Kidney (tissue), 14 donors: Measurements from ENCODE around the gene DHX30. TPM values are rescaled to one million over a fixed set of nuclear protein-coding genes. Genes with fewer than 3 reads are reported as not detected.
A peak's percentile ranks its signal among the peaks of the same experiment; 100 is the strongest.

Experiments used
- DNase-seq, 5 donors: peaks; one replicate each; pipeline ENCODE4 v3.0.0-alpha.2; 2013 to 2020
- FAIRE-seq: peaks from 2 replicates; lab custom pipeline; 2012; peaks lifted over from hg19 to GRCh38; lab: Jason Lieb, UNC
- H3K27ac ChIP-seq, 2 donors: one replicate each; pipeline ENCODE4 v1.7.0; 2013; ENCODE audit warnings: low read depth in 2 of 2, low read length in 2 of 2, inconsistent platforms in 1 of 2
- H3K27me3 ChIP-seq: one replicate; pipeline ENCODE4 v1.7.1; 2013; ENCODE audit warnings: low read length, inconsistent platforms; ENCODE audit not compliant: control insufficient read depth, insufficient read depth
- H3K36me3 ChIP-seq, 3 donors: one replicate each; pipeline versions ENCODE4 v1.7.0 to v1.7.1; 2013; ENCODE audit warnings: low read length in 3 of 3, control low read depth in 1 of 3, inconsistent platforms in 1 of 3; ENCODE audit not compliant: insufficient read depth in 3 of 3, control insufficient read depth in 2 of 3
- H3K4me1 ChIP-seq, 3 donors: one replicate each; pipeline versions ENCODE4 v1.7.0 to v1.7.1; 2013; ENCODE audit warnings: low read length in 3 of 3, inconsistent platforms in 1 of 3, low read depth in 1 of 3; ENCODE audit not compliant: control insufficient read depth in 2 of 3, insufficient read depth in 2 of 3
- H3K4me3 ChIP-seq, 3 donors: one replicate each; pipeline versions ENCODE4 v1.7.0 to v1.8.1; 2013; ENCODE audit warnings: low read length in 3 of 3, control low read depth in 1 of 3, inconsistent platforms in 1 of 3
- H3K9ac ChIP-seq, 3 donors: one replicate each; pipeline versions ENCODE4 v1.7.0 to v1.7.1; 2013; ENCODE audit warnings: low read length in 3 of 3, control low read depth in 1 of 3, inconsistent platforms in 1 of 3
- H3K9me3 ChIP-seq, 3 donors: one replicate each; pipeline versions ENCODE4 v1.7.0 to v1.7.1; 2013; ENCODE audit warnings: low read length in 3 of 3, control low read depth in 1 of 3, inconsistent platforms in 1 of 3; ENCODE audit not compliant: control insufficient read depth in 2 of 3, insufficient read depth in 1 of 3
- CTCF ChIP-seq: IDR thresholded peaks from 3 replicates; pipeline ENCODE4 v1.5.1; 2012; ENCODE audit warnings: mild to moderate bottlenecking, moderate library complexity, borderline replicate concordance; ENCODE audit not compliant: insufficient read depth; ENCODE audit errors: extremely low read depth
- intact Hi-C: fragments of 100-400 bp; cut with DNase I; formaldehyde crosslinking; loops from one replicate; pipeline ENCODE4 v1.11.1; 2022
- polyA plus RNA-seq: library from polyadenylated mRNA; stranded (reverse); fragments of 350-450 nt; fragmentation: Illumina TruSeq; extraction: RNeasy Lipid Tissue Mini Kit (QIAGEN cat#74804); gene quantifications from one replicate; pipeline ENCODE4 v1.2.3, GENCODE V29; 2014; ENCODE audit warnings: low read depth, low replicate concordance; ENCODE audit not compliant: insufficient read depth
- total RNA-seq: library from RNA; stranded (reverse); fragmentation: NEBNext Ultra II Directional; extraction: Animal tissue kit (Norgen Biotek cat#: 25700); gene quantifications from one replicate; pipeline ENCODE4 v1.2.1, GENCODE V29; 2021
- donor health status: control.
- donor health status: control.
- donor health status: control.
- donor health status: control.
- donor health status: control.
- donor health status: DM: yes; HTN: yes; CAD: no.
- donor health status: Normal renal cell carcinoma (clear cell type).

DHX30 gene
- total and polyA plus RNA-seq, 2 donors from 2014 or later: 37.8 to 59.7 TPM

- TF ChIP-seq CTCF: no peak
- H3K27ac ChIP-seq: no peak overlapping the region
- FAIRE-seq: no peak
- peaks cover 6 to 45% (median 31%) of the 10 kb centered on the region in 3 donors for H3K36me3 ChIP-seq
- H3K4me1 ChIP-seq: peaks cover 0 to 3% (median 0%) of the 10 kb centered on the region in 3 donors
- H3K9ac ChIP-seq: no peak overlapping the region
- no peak for DNase-seq
- no peak overlapping the region for H3K4me3 ChIP-seq
- intact Hi-C loops: no loop called here
- no peaks in the 10 kb centered on the region for H3K9me3 ChIP-seq
- no peaks in the 10 kb centered on the region for H3K27me3 ChIP-seq
Observed at GRCh38 chr3:47836986-47837385, 34.0 kb downstream of the DHX30 start.

- H3K27ac ChIP-seq: no peak overlapping the region
- no peaks in the 10 kb centered on the region for H3K9me3 ChIP-seq
- H3K4me1 ChIP-seq: peaks cover 0 to 3% (median 0%) of the 10 kb centered on the region in 3 donors
- peak in 1 of 5 donors; percentile 32 for DNase-seq
- H3K27me3 ChIP-seq: no peaks in the 10 kb centered on the region
- H3K4me3 ChIP-seq: no peak overlapping the region
- intact Hi-C loops: no loop called here
- FAIRE-seq: no peak
- H3K9ac ChIP-seq: no peak overlapping the region
- TF ChIP-seq CTCF: no peak
- H3K36me3 ChIP-seq: peaks cover 6 to 46% (median 38%) of the 10 kb centered on the region in 3 donors
Observed at GRCh38 chr3:47838503-47838902, 35.6 kb downstream of the DHX30 start.

GRCh38 chr3:47841786-47842349, 38.9 kb downstream of the DHX30 start:
- Histone ChIP-seq H3K27me3 (no peaks in the 10 kb centered on the region), H3K4me1 (peaks cover 0 to 3% (median 0%) of the 10 kb centered on the region in 3 donors), H3K9me3 (no peaks in the 10 kb centered on the region), H3K36me3 (peaks cover 10 to 63% (median 44%) of the 10 kb centered on the region in 3 donors), H3K27ac (no peak overlapping the region), H3K4me3 (no peak overlapping the region), H3K9ac (no peak overlapping the region)
- intact Hi-C loops: loop anchor here (10.0 kb wide), 1 partner anchor 313 kb away; no protein-coding TSS in a partner anchor
- DNase-seq (peak in 1 of 5 donors; percentile 13), FAIRE-seq (no peak)
- no peak for TF ChIP-seq CTCF
